Suprapubic skin (tissue), 4 donors: ENCODE measurements around the gene CASK. TPM values are rescaled to one million over a fixed set of nuclear protein-coding genes. Genes with fewer than 3 reads are reported as not detected.

Experiments used
- DNase-seq, 2 donors: peaks; one replicate each; pipeline ENCODE4 v3.0.0-alpha.2; 2019; ENCODE audit warnings: low spot score in 2 of 2
- H3K27ac ChIP-seq: fragments of 200-600 bp; sonication (generic); one replicate; pipeline ENCODE4 v1.5.1; 2019
- H3K27me3 ChIP-seq: fragments of 200-600 bp; sonication (generic); one replicate; pipeline ENCODE4 v1.5.1; 2019
- H3K36me3 ChIP-seq: fragments of 200-600 bp; sonication (generic); one replicate; pipeline ENCODE4 v1.5.1; 2019
- H3K4me1 ChIP-seq: fragments of 200-600 bp; sonication (generic); one replicate; pipeline ENCODE4 v1.5.1; 2019
- H3K4me3 ChIP-seq: fragments of 200-600 bp; sonication (generic); one replicate; pipeline ENCODE4 v1.5.1; 2019; ENCODE audit warnings: mild to moderate bottlenecking
- H3K9me3 ChIP-seq: fragments of 200-600 bp; sonication (generic); one replicate; pipeline ENCODE4 v1.5.1; 2019
- CTCF ChIP-seq, 2 donors: fragments of 200-600 bp in 1 of 2; fragments of 450-650 bp in 1 of 2; sonication (generic) in 1 of 2; IDR thresholded peaks; one replicate each; pipeline ENCODE4 v1.5.1; 2016 to 2019; ENCODE audit warnings: antibody characterized with exemption in 2 of 2, mild to moderate bottlenecking in 1 of 2, moderate library complexity in 1 of 2
- EP300 ChIP-seq: sonication (generic); formaldehyde crosslinking; IDR thresholded peaks from one replicate; pipeline ENCODE4 v1.6.1; 2017; ENCODE audit warnings: antibody characterized with exemption
- POLR2A ChIP-seq, 2 donors: fragments of 450-650 bp; IDR thresholded peaks; one replicate each; pipeline ENCODE4 v1.6.1; 2017; ENCODE audit warnings: antibody characterized with exemption in 2 of 2, mild to moderate bottlenecking in 2 of 2, moderate library complexity in 2 of 2
- POLR2AphosphoS5 ChIP-seq, 3 donors: sonication (generic); formaldehyde crosslinking; IDR thresholded peaks; one replicate each; pipeline ENCODE4 v1.6.1; 2017; ENCODE audit warnings: antibody characterized with exemption in 3 of 3
- WGBS: methylation state at CpG from one replicate; pipeline ENCODE4 v1.1.5; 2018; 5-methylcytosine and 5-hydroxymethylcytosine counted together
- total RNA-seq, 4 donors: library from RNA; depleted of rRNA; stranded (reverse); fragments of >200 nt; gene quantifications; one replicate each; pipeline ENCODE4 v1.1.0, GENCODE V29; 2016

CASK gene
- total RNA-seq, 4 donors from 2014 or later: 19.4 to 28.6 (median 25.3) TPM

GRCh38 chrX:41922431-41923151 lies 763 bp downstream of the CASK start:
- no peaks in the 10 kb centered on the region for H3K27me3 ChIP-seq
- peak overlapping the region; percentile 62 for H3K4me3 ChIP-seq
- TF ChIP-seq POLR2A (IDR thresholded peaks at IDR 0.05) (no peak), POLR2AphosphoS5 (IDR thresholded peaks at IDR 0.05) (no peak), EP300 (no peak), CTCF (IDR thresholded peaks at IDR 0.05) (no peak)
- peaks cover 4% of the 10 kb centered on the region for H3K4me1 ChIP-seq
- H3K36me3 ChIP-seq: no peaks in the 10 kb centered on the region
- no peaks in the 10 kb centered on the region for H3K9me3 ChIP-seq
- peak; percentile 69 to 70 for DNase-seq
- peak overlapping the region; percentile 85 for H3K27ac ChIP-seq
- 37% methylated on average over 20 of the region's 48 CpGs for WGBS

- TF ChIP-seq CTCF (IDR thresholded peaks at IDR 0.05) (no peak), POLR2AphosphoS5 (IDR thresholded peaks at IDR 0.05) (no peak), POLR2A (IDR thresholded peaks at IDR 0.05) (no peak), EP300 (no peak)
- Histone ChIP-seq H3K27ac (peak overlapping the region; percentile 85), H3K36me3 (no peaks in the 10 kb centered on the region), H3K9me3 (no peaks in the 10 kb centered on the region), H3K4me1 (peaks cover 4% of the 10 kb centered on the region), H3K4me3 (peak overlapping the region; percentile 62), H3K27me3 (no peaks in the 10 kb centered on the region)
- no peak for DNase-seq
- WGBS: 32% methylated on average over 13 of the region's 13 CpGs
These were observed 1.6 kb downstream of the CASK start for GRCh38 chrX:41921492-41922430.

- H3K9me3 ChIP-seq: no peaks in the 10 kb centered on the region
- no peak overlapping the region for H3K4me3 ChIP-seq
- DNase-seq: no peak
- peaks cover 8% of the 10 kb centered on the region for H3K4me1 ChIP-seq
- no peaks in the 10 kb centered on the region for H3K27me3 ChIP-seq
- no peak for TF ChIP-seq POLR2A (IDR thresholded peaks at IDR 0.05)
- TF ChIP-seq EP300: no peak
- TF ChIP-seq POLR2AphosphoS5 (IDR thresholded peaks at IDR 0.05): no peak
- TF ChIP-seq CTCF (IDR thresholded peaks at IDR 0.05): no peak
- no peak overlapping the region for H3K27ac ChIP-seq
- 73% methylated on average over 2 of the region's 2 CpGs for WGBS
- H3K36me3 ChIP-seq: no peaks in the 10 kb centered on the region
These were observed 3.5 kb downstream of the CASK start for GRCh38 chrX:41919870-41920269.

- no peak for TF ChIP-seq CTCF (IDR thresholded peaks at IDR 0.05)
- TF ChIP-seq EP300: no peak
- TF ChIP-seq POLR2AphosphoS5 (IDR thresholded peaks at IDR 0.05): no peak
- no peak for TF ChIP-seq POLR2A (IDR thresholded peaks at IDR 0.05)
- Histone ChIP-seq H3K4me3 (no peak overlapping the region), H3K36me3 (no peaks in the 10 kb centered on the region), H3K9me3 (no peaks in the 10 kb centered on the region), H3K27ac (no peak overlapping the region), H3K27me3 (no peaks in the 10 kb centered on the region), H3K4me1 (peaks cover 8% of the 10 kb centered on the region)
- 64% methylated on average over 5 of the region's 5 CpGs for WGBS
- DNase-seq: no peak
These were observed 5.8 kb downstream of the CASK start for GRCh38 chrX:41917517-41917916.

GRCh38 chrX:41913476-41913875 lies 9.9 kb downstream of the CASK start:
- Histone ChIP-seq H3K9me3 (no peaks in the 10 kb centered on the region), H3K4me1 (peaks cover 4% of the 10 kb centered on the region), H3K36me3 (no peaks in the 10 kb centered on the region), H3K27me3 (no peaks in the 10 kb centered on the region), H3K27ac (no peak overlapping the region), H3K4me3 (no peak overlapping the region)
- no peak for DNase-seq
- WGBS: 67% methylated on average over 1 of the region's 1 CpG
- no peak for TF ChIP-seq POLR2A (IDR thresholded peaks at IDR 0.05)
